Measurements from ENCODE around the gene KIF22.

KIF22 gene

GRCh38 chr16:29820271-29820701, 29.7 kb downstream of the KIF22 start, which contains the start of gene MVP:
MVP (plus strand) TSS chr16:29820462; CDS start chr16:29830550, 10,088 bp downstream.
- DNase-seq (ENCODE audit: low read depth), result no peak
- H3K4me3 ChIP-seq (ENCODE audit: low read depth, low read length), result peak within 1 kb of the TSS; percentile 57

DNA sequence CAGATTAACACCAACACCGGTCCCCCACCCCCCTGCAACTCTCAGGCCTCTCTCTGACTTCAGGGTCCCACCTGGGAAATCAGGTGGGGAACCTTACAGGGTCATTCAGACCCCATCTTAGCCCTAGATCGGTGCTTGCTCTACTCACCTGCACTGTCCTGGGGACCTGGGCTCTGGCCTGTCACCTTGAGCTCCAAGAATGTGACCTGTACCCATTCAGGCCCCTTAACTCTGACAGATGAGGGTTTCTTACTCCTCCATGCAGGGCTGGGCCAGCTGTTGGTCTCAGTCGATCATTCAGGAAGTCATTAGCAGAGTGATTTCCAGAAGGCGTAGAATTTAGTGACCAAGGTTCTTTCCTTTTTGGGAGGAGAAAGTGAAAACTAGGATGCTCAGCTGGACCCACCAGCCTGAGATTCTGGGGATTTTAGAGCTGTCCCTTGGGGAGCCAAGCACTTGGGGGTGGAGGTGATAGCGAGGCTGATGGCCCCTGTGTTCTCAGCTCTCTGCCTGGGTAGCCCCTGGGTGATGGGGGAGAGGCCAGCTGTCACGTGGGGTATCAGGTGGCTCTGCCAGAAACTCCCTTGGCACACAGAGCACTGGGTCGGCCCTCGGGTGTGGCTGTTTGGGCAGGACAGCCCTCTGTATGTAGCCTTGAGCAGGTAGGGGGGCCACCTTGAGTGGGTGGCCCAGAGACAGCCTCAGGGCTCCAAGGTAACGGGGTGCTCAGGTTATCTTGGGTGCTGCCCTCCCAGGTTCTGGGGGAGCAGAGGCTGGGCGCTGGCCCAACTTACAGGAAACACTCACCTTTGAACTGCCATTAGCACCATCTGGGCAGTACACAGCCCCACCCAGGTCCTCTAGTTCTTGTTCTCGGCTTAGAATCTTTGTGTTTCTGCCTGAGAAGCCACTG, 30.4 kb downstream of the KIF22 start:
- no peak for DNase-seq (ENCODE audit: low read depth)
- H3K4me3 ChIP-seq (ENCODE audit: low read depth, low read length), result peak overlapping the region; percentile 57
- TF ChIP-seq CTCF (IDR thresholded peaks at IDR 0.05; ENCODE audit: control insufficient read depth, extremely low read depth, insufficient read depth), result no peak

More at GRCh38 chr16:29820271-29820701, 29.7 kb downstream of the KIF22 start, which contains the start of gene MVP:
- TF ChIP-seq CTCF (IDR thresholded peaks at IDR 0.05; ENCODE audit: control insufficient read depth, extremely low read depth, insufficient read depth), result no peak

GRCh38 chr16:29821643-29822115, 31.1 kb downstream of the KIF22 start:
- DNase-seq (ENCODE audit: low read depth), result no peak
- no peak for TF ChIP-seq CTCF (IDR thresholded peaks at IDR 0.05; ENCODE audit: control insufficient read depth, extremely low read depth, insufficient read depth)
- H3K4me3 ChIP-seq (ENCODE audit: low read depth, low read length), result no peak overlapping the region

DNA sequence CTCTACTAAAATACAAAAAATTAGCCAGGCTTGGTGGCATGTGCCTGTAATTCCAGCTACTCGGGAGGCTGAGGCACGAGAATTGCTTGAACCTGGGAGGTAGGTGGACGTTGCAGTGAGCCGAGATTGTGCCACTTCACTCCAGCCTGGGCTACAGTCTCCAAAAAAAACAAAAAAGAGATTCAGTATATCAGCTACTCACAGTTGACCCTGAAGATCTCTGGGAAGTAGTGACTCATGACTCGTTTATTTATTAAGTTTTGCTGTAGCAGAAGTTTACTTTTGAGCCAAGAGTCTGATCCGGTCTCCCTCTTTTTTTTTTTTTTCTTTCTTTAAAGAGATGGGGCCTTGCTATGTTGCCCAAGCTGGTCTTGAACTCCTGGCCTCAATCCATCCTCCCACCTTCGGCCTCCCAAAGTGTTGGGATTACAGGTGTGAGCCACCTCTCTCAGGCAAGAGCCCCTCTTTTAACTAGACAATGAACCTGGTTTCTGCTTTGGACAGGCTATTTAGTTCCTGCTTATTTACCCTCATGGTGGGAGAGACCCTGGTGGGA, 34.1 kb downstream of the KIF22 start:
- TF ChIP-seq CTCF (IDR thresholded peaks at IDR 0.05; ENCODE audit: control insufficient read depth, extremely low read depth, insufficient read depth), result no peak
- no peak overlapping the region for H3K4me3 ChIP-seq (ENCODE audit: low read depth, low read length)
- DNase-seq (ENCODE audit: low read depth), result no peak

- no peak overlapping the region for H3K4me3 ChIP-seq (ENCODE audit: low read depth, low read length)
- no peak for DNase-seq (ENCODE audit: low read depth)
- no peak for TF ChIP-seq CTCF (IDR thresholded peaks at IDR 0.05; ENCODE audit: control insufficient read depth, extremely low read depth, insufficient read depth)
These were observed 34.8 kb downstream of the KIF22 start for GRCh38 chr16:29825145-29826044.

DNA sequence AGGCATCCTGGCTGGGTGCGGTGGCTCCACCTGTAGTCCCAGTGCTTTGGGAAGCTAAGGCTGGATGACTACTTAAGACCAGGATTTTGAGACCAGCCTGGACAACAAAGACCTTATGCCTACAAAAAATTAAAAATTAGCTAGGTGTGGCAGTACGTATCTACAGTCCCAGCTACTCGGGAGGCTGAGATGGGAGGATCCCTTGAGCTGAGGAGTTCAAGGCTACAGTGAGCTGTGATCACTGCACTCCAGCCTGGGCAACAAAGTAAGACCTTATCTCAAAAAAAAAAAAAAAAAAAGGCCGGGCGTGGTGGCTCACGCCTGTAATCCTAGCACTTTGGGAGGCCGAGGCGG, 35.8 kb downstream of the KIF22 start:
- no peak overlapping the region for H3K4me3 ChIP-seq (ENCODE audit: low read depth, low read length)
- no peak for TF ChIP-seq CTCF (IDR thresholded peaks at IDR 0.05; ENCODE audit: control insufficient read depth, extremely low read depth, insufficient read depth)
- DNase-seq (ENCODE audit: low read depth), result no peak
